ENCODE measurements around the gene FOXO1. TPM values are rescaled to one million over a fixed set of nuclear protein-coding genes. Genes with fewer than 3 reads are reported as not detected.

FOXO1 gene
- total and polyA plus RNA-seq, 2 of the 13 experiments (the other 11 are each of a cell fraction or from before 2014, with no cell fraction given): 8.1 to 13.1 TPM

GRCh38 chr13:40530961-40531360 lies 135.5 kb downstream of the FOXO1 start:
- ChIA-PET POLR2A (interaction anchor here (1.7 kb wide), 1 partner anchor 10 kb away, joined by 3 read pairs; no protein-coding TSS in a partner anchor), CTCF (ENCODE audit: low intra/inter-chr PET ratio, low total read pairs) (no interaction called here)
- Histone ChIP-seq H3K9ac (ENCODE audit: insufficient read depth, low read depth, low read length) (no peak overlapping the region), H3K9me3 (ENCODE audit: low read length) (peaks cover 10% of the 10 kb centered on the region; the same call in 1 of the 2 replicates), H3K4me2 (ENCODE audit: low read depth, low read length) (no peak overlapping the region), H3K27me3 (ENCODE audit: control insufficient read depth in 1 of 2, insufficient read depth in 2 of 2, low read length in 2 of 2) (no peaks in the 10 kb centered on the region), H4K20me1 (ENCODE audit: insufficient read depth, low read length) (no peaks in the 10 kb centered on the region), H2AFZ (ENCODE audit: low read length) (no peak overlapping the region), H3K4me1 (ENCODE audit: insufficient read depth, low read length) (peaks cover 34% of the 10 kb centered on the region), H3K36me3 (replicated peaks in 1 of 2; ENCODE audit: control insufficient read depth in 1 of 2, insufficient read depth in 2 of 2, low read length in 2 of 2) (no peaks in the 10 kb centered on the region), H3K79me2 (ENCODE audit: insufficient read depth, low read length) (peaks cover 3% of the 10 kb centered on the region), H3K27ac (ENCODE audit: extremely low read length, insufficient read depth, low read length) (no peak overlapping the region), H3K4me3 (replicated peaks in 1 of 3; ENCODE audit: insufficient read depth in 1 of 3, low read depth in 2 of 3, low read length in 3 of 3) (no peak overlapping the region)
- 77% methylated on average over 1 of the region's 1 CpG for WGBS (ENCODE audit: low lambda C conversion rate)
- ATAC-seq (no peak), FAIRE-seq (no peak), DNase-seq (ENCODE audit: low spot score) (no peak)
- BruUV-seq (replicated peaks): no TSS peak
- in situ Hi-C loops (cut with HindIII; ENCODE audit: extremely low pct_ligation_motif_present, low pct_unique_long_range_greater_than_20kb): loop anchor here (10.0 kb wide), 1 partner anchor 244 kb away; the partner anchor contains the start of gene MRPS31
- intact Hi-C loops (cut with micrococcal nuclease; ENCODE audit: unreplicated experiment): no loop called here
- TF ChIP-seq TRIM22 (IDR thresholded peaks at IDR 0.05): no peak
- TF ChIP-seq ZNF382 (CRISPR knock-in tag; IDR thresholded peaks at IDR 0.05; ENCODE audit: borderline replicate concordance): no peak
- TF ChIP-seq FLYWCH1 (CRISPR knock-in tag; IDR thresholded peaks at IDR 0.05): no peak
- TF ChIP-seq HHEX (CRISPR knock-in tag; IDR thresholded peaks at IDR 0.05): no peak
- no peak for TF ChIP-seq DBP (CRISPR knock-in tag; IDR thresholded peaks at IDR 0.05; ENCODE audit: not compliant biosample characterization)
- TF ChIP-seq HNRNPUL1 (IDR thresholded peaks at IDR 0.05; ENCODE audit: low read depth, low read length): no peak
- no peak for TF ChIP-seq ZFP1 (CRISPR knock-in tag; IDR thresholded peaks at IDR 0.05)
- no peak for TF ChIP-seq HIVEP1 (CRISPR knock-in tag; IDR thresholded peaks at IDR 0.05)
- no peak for TF ChIP-seq STAT5B (CRISPR knock-in tag; IDR thresholded peaks at IDR 0.05)
- no peak for TF ChIP-seq RFXAP (CRISPR knock-in tag; IDR thresholded peaks at IDR 0.05; ENCODE audit: borderline replicate concordance)
- TF ChIP-seq HNRNPLL (IDR thresholded peaks at IDR 0.05; ENCODE audit: low read depth, low read length, poor library complexity, severe bottlenecking): no peak
- no peak for TF ChIP-seq HES4 (CRISPR knock-in tag; IDR thresholded peaks at IDR 0.05; ENCODE audit: borderline replicate concordance)
- TF ChIP-seq ZNF678 (CRISPR knock-in tag; IDR thresholded peaks at IDR 0.05): no peak
- no peak for TF ChIP-seq ZNF674 (CRISPR knock-in tag; IDR thresholded peaks at IDR 0.05; ENCODE audit: low read depth)
- no peak for TF ChIP-seq DNMT3B (CRISPR knock-in tag; conservative IDR thresholded peaks at IDR 0.05)
- TF ChIP-seq ZNF746 (CRISPR knock-in tag; IDR thresholded peaks at IDR 0.05): no peak
- no peak for TF ChIP-seq ZBTB4 (CRISPR knock-in tag; IDR thresholded peaks at IDR 0.05; ENCODE audit: borderline replicate concordance)
